ENCODE data around the gene UBR3. TPM values are rescaled to one million over a fixed set of nuclear protein-coding genes. Genes with fewer than 3 reads are reported as not detected.
"Not testable (repeated sequence)": the region's sequence is repeated elsewhere in the genome, so short reads cannot be mapped to it uniquely, and the experiment has no call there.

Gene UBR3
- total RNA-seq, 6 experiments from 2014 or later: 30.1 to 46.3 (median 40.5) TPM

DNA sequence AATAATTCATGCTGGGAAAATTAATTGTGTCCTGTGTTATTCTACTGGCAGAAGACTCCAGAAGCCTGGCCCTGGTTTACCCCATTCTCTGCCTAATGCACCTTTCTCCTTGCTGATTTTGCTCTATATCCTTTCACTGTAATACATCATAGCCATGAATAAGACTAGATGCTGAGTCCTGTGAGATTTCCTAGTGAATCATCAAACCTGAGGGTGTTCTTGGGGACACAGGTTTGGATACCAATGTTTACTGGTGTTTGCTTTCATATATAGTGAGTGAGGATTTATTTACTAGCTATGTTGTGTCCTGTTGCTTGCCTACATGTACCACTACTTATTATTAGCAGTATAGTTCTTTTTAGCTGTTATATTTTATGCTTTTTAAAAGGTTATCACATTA lies 9.0 kb upstream of the UBR3 start:
- H3K27me3 Mint-ChIP-seq (ENCODE audit: insufficient read depth): peaks cover 2% of the 10 kb centered on the region
- TF ChIP-seq, protein P1, sequence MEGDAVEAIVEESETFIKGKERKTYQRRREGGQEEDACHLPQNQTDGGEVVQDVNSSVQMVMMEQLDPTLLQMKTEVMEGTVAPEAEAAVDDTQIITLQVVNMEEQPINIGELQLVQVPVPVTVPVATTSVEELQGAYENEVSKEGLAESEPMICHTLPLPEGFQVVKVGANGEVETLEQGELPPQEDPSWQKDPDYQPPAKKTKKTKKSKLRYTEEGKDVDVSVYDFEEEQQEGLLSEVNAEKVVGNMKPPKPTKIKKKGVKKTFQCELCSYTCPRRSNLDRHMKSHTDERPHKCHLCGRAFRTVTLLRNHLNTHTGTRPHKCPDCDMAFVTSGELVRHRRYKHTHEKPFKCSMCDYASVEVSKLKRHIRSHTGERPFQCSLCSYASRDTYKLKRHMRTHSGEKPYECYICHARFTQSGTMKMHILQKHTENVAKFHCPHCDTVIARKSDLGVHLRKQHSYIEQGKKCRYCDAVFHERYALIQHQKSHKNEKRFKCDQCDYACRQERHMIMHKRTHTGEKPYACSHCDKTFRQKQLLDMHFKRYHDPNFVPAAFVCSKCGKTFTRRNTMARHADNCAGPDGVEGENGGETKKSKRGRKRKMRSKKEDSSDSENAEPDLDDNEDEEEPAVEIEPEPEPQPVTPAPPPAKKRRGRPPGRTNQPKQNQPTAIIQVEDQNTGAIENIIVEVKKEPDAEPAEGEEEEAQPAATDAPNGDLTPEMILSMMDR (IDR thresholded peaks at IDR 0.05): no peak
- peaks cover 57% of the 10 kb centered on the region for H3K36me3 Mint-ChIP-seq (ENCODE audit: low read depth)

GRCh38 chr2:169819106-169819505 lies 8.1 kb upstream of the UBR3 start:
- H3K27me3 Mint-ChIP-seq (ENCODE audit: insufficient read depth): peaks cover 2% of the 10 kb centered on the region

More for the DNA sequence above, 9.0 kb upstream of the UBR3 start:
- Mint-ChIP-seq H3K4me3 (no peak overlapping the region), H3K4me1 (ENCODE audit: low read depth) (peaks cover 79% of the 10 kb centered on the region), H3K9me3 (peaks cover 25% of the 10 kb centered on the region), H3K27ac (peak overlapping the region; percentile 69)
- DNase-seq: no peak

DNA sequence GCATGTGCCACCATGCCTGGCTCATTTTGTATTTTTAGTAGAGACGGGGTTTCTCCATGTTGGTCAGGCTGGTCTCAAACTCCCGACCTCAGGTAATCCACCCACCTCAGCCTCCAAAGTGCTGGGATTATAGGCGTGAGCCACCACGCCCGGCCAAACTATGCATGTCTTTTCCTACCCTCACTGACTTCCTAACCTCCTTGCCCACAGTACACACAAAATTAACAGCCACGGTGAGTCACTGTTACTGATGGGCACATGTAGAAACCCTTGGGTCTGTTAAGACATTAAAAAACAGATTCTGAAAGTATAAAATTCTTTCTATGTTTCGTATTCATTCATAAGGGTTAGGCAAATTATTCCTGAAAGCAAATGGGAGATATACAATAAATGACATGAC lies 7.2 kb upstream of the UBR3 start:
- H3K4me1 Mint-ChIP-seq (ENCODE audit: low read depth): peaks cover 93% of the 10 kb centered on the region

More at GRCh38 chr2:169819106-169819505, 8.1 kb upstream of the UBR3 start:
- H3K27ac Mint-ChIP-seq: peak overlapping the region; percentile 82
- H3K36me3 Mint-ChIP-seq (ENCODE audit: low read depth): peaks cover 65% of the 10 kb centered on the region
- TF ChIP-seq, protein P1 (IDR thresholded peaks at IDR 0.05): no peak
- H3K4me1 Mint-ChIP-seq (ENCODE audit: low read depth): peaks cover 87% of the 10 kb centered on the region
- H3K4me3 Mint-ChIP-seq: no peak overlapping the region
- peaks cover 25% of the 10 kb centered on the region for H3K9me3 Mint-ChIP-seq
- peak; percentile 15 for DNase-seq

DNA sequence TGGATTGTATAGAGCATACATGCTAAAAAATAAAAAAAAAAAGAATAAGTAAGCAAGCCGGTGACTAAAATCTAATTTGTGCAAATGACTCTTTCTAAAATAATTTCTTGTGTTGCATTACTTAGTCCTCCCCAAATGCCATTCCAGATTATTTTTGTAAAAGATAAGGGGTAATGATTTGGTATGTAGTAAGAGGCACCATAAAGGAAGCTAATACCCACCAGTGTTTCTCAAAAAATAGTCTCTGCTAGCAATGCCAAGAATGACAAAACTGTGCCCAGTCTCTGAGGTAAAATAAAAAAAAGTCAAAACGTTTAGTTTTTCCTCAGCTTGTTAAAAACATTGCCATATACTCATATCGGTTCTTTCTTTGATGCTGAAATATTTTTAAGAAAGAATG lies 5.2 kb upstream of the UBR3 start:
- H3K27ac Mint-ChIP-seq: no peak overlapping the region

More for the DNA sequence above, 7.2 kb upstream of the UBR3 start:
- Mint-ChIP-seq H3K9me3 (peaks cover 25% of the 10 kb centered on the region), H3K4me3 (peak overlapping the region; percentile 67), H3K36me3 (ENCODE audit: low read depth) (peaks cover 65% of the 10 kb centered on the region), H3K27ac (peak overlapping the region; percentile 82)
- not testable (repeated sequence) for H3K27me3 Mint-ChIP-seq (ENCODE audit: insufficient read depth)
- DNase-seq: peak; percentile 36

DNA sequence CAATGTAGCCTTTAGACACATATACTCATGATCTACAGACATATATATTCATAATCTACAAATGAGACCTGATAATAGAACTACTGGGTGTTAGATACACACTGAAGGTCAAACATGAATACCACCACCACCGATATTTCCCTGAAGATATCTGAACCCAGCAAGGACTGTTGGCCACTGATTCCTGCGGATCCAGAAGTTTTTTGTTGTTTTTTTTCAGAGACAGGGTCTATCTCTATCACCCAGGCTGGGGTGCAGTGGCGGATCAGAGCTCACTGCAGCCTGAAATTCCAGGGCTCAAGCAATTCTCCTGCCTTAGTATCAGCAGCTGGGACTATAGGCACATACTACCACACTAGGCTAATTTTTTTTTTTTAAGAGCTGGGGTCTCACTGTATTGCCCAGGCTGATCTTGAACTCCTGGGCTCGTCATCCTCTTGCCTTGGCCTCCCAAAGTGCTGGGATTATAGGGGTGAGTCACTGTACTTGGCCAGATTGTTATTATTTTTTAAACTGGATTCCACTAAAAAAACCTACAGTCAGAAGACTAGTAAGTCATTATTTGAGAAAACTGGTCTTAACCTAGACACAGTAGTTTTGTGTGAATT lies 4.4 kb upstream of the UBR3 start:
- no peak for DNase-seq
- Mint-ChIP-seq H3K36me3 (ENCODE audit: low read depth) (peaks cover 46% of the 10 kb centered on the region), H3K4me1 (ENCODE audit: low read depth) (peaks cover 75% of the 10 kb centered on the region), H3K9me3 (peaks cover 5% of the 10 kb centered on the region; the same call in 1 of the 2 replicates), H3K27ac (peak overlapping the region; percentile 29), H3K27me3 (ENCODE audit: insufficient read depth) (no peaks in the 10 kb centered on the region; the same call in 1 of the 2 replicates), H3K4me3 (peak overlapping the region; percentile 93)
- TF ChIP-seq, protein P1 (IDR thresholded peaks at IDR 0.05): no peak

More for the DNA sequence above, 5.2 kb upstream of the UBR3 start:
- TF ChIP-seq, protein P1 (IDR thresholded peaks at IDR 0.05): no peak
- H3K36me3 Mint-ChIP-seq (ENCODE audit: low read depth): peaks cover 53% of the 10 kb centered on the region
- peaks cover 2% of the 10 kb centered on the region for H3K27me3 Mint-ChIP-seq (ENCODE audit: insufficient read depth)
- peaks cover 14% of the 10 kb centered on the region for H3K9me3 Mint-ChIP-seq
- H3K4me1 Mint-ChIP-seq (ENCODE audit: low read depth): peaks cover 82% of the 10 kb centered on the region
- no peak for DNase-seq
- H3K4me3 Mint-ChIP-seq: peak overlapping the region; percentile 93

DNA sequence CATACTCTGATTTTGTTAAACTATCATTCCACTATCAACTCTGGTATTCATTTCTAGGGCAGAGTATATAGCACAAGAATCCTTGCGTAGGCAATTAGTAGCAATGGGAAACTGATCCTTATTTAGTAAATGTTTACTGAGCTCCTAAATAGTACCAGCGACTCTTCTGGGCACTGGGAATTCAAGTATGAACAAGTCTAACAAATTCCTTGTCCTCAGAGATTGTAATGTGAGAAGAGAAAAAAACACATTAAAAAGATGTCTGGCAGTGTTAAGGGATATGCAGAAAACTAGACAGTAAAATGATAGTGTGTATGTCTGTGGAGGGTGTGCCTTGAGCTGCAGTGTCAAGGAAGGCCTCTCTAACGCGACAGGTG lies 3.3 kb upstream of the UBR3 start:
- Mint-ChIP-seq H3K4me3 (peak overlapping the region; percentile 93), H3K36me3 (ENCODE audit: low read depth) (peaks cover 46% of the 10 kb centered on the region), H3K9me3 (no peaks in the 10 kb centered on the region), H3K4me1 (ENCODE audit: low read depth) (peaks cover 70% of the 10 kb centered on the region), H3K27ac (peak overlapping the region; percentile 65), H3K27me3 (ENCODE audit: insufficient read depth) (no peaks in the 10 kb centered on the region; the same call in none of the 2 replicates)
- no peak for DNase-seq
- TF ChIP-seq, protein P1 (IDR thresholded peaks at IDR 0.05): no peak

All from HFFc6 (cell line).